ENCODE data around the gene TFDP1.

GRCh38 chr13:113584205-113584869 is at the start of gene TFDP1:
- TF ChIP-seq, protein P1, sequence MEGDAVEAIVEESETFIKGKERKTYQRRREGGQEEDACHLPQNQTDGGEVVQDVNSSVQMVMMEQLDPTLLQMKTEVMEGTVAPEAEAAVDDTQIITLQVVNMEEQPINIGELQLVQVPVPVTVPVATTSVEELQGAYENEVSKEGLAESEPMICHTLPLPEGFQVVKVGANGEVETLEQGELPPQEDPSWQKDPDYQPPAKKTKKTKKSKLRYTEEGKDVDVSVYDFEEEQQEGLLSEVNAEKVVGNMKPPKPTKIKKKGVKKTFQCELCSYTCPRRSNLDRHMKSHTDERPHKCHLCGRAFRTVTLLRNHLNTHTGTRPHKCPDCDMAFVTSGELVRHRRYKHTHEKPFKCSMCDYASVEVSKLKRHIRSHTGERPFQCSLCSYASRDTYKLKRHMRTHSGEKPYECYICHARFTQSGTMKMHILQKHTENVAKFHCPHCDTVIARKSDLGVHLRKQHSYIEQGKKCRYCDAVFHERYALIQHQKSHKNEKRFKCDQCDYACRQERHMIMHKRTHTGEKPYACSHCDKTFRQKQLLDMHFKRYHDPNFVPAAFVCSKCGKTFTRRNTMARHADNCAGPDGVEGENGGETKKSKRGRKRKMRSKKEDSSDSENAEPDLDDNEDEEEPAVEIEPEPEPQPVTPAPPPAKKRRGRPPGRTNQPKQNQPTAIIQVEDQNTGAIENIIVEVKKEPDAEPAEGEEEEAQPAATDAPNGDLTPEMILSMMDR (IDR thresholded peaks at IDR 0.05) = no peak
- TF ChIP-seq POLR2A (IDR thresholded peaks at IDR 0.05) = no peak
